Stomach (tissue), 4 donors: ENCODE measurements around the gene ARL6IP4.

Source experiments
- POLR2A ChIP-seq, 4 donors: fragments of 450-650 bp; IDR thresholded peaks; one replicate each; pipeline ENCODE4 v1.6.1; 2016; ENCODE audit warnings: antibody characterized with exemption in 4 of 4, control low read depth in 2 of 4, mild to moderate bottlenecking in 1 of 4, moderate library complexity in 1 of 4
- TF ChIP-seq, protein P1 (sequence below), 7 experiments: fragments of 450-650 bp in 4 of 7; fragments of 200-600 bp in 3 of 7; sonication (generic) in 3 of 7; IDR thresholded peaks; one replicate each; pipeline ENCODE4 v1.5.1; 2016 to 2019; ENCODE audit warnings: antibody characterized with exemption in 7 of 7, control low read depth in 2 of 7, mild to moderate bottlenecking in 1 of 7

- no peak for TF ChIP-seq POLR2A (IDR thresholded peaks at IDR 0.05)
- TF ChIP-seq, protein P1, sequence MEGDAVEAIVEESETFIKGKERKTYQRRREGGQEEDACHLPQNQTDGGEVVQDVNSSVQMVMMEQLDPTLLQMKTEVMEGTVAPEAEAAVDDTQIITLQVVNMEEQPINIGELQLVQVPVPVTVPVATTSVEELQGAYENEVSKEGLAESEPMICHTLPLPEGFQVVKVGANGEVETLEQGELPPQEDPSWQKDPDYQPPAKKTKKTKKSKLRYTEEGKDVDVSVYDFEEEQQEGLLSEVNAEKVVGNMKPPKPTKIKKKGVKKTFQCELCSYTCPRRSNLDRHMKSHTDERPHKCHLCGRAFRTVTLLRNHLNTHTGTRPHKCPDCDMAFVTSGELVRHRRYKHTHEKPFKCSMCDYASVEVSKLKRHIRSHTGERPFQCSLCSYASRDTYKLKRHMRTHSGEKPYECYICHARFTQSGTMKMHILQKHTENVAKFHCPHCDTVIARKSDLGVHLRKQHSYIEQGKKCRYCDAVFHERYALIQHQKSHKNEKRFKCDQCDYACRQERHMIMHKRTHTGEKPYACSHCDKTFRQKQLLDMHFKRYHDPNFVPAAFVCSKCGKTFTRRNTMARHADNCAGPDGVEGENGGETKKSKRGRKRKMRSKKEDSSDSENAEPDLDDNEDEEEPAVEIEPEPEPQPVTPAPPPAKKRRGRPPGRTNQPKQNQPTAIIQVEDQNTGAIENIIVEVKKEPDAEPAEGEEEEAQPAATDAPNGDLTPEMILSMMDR (IDR thresholded peaks at IDR 0.05) = no peak
Observed at GRCh38 chr12:122979908-122980182, 636 bp upstream of the ARL6IP4 start.
